HepG2 (cell line): ENCODE data around the gene MFAP5. TPM values are rescaled to one million over a fixed set of nuclear protein-coding genes. Genes with fewer than 3 reads are reported as not detected.

ENCODE experiments used
- ATAC-seq: fragments of 200-7000 bp; cut with Tn5 transposase; 3 replicates; pipeline ENCODE4 v1.9.1; 2020; ENCODE audit warnings: mild to moderate bottlenecking, moderate library complexity
- BruUV-seq: library from RNA; stranded (reverse); fragments of 400-500 nt; replicated peaks from 2 replicates; lab custom pipeline; 2021; lab: Mats Ljungman, UMichigan
- CTCF ChIA-PET: fragments of 300-600 bp; formaldehyde crosslinking; extraction: SDS; loops from one replicate; lab custom pipeline; 2021; ENCODE audit warnings: low total read pairs, inconsistent platforms, low intra/inter-chr PET ratio; lab: Yijun Ruan, JAX
- POLR2A ChIA-PET: fragments of 350-600 bp; sonication (Branson Sonifier 250); formaldehyde crosslinking; loops from one replicate; lab custom pipeline; 2020; ENCODE audit warnings: antibody characterized with exemption, inconsistent platforms; lab: Yijun Ruan, JAX
- DNase-seq: peaks from one replicate; pipeline ENCODE4 v3.0.0-alpha.2; 2015; ENCODE audit warnings: low spot score
- FAIRE-seq: peaks from 3 replicates; lab custom pipeline; 2011; peaks lifted over from hg19 to GRCh38; lab: Jason Lieb, UNC
- H2AFZ ChIP-seq: one replicate; pipeline ENCODE4 v1.6.1; 2011; ENCODE audit warnings: low read length, inconsistent platforms
- H3K27ac ChIP-seq: fragments of 300-600 bp; 3 replicates; pipeline ENCODE4 v1.8.0; 2011; ENCODE audit warnings: mixed run types, mild to moderate bottlenecking, mixed read lengths, low read length, inconsistent platforms; ENCODE audit not compliant: insufficient read depth; ENCODE audit errors: extremely low read length
- H3K27me3 ChIP-seq, 2 experiments: fragments of 200-600 bp in 1 of 2; 2 replicates in 1 of 2; 3 replicates in 1 of 2; pipeline versions ENCODE4 v1.6.0 to v1.8.0; 2011; ENCODE audit warnings: low read length in 2 of 2, mild to moderate bottlenecking in 2 of 2, moderate library complexity in 2 of 2, inconsistent platforms in 1 of 2; ENCODE audit not compliant: insufficient read depth in 2 of 2, control insufficient read depth in 1 of 2
- H3K36me3 ChIP-seq, 2 experiments: fragments of 200-600 bp in 1 of 2; replicated peaks in 1 of 2; 2 replicates in 1 of 2; 3 replicates in 1 of 2; pipeline versions ENCODE4 v1.5.1 to v1.8.0; 2011; ENCODE audit warnings: low read length in 2 of 2, inconsistent platforms in 1 of 2; ENCODE audit not compliant: insufficient read depth in 2 of 2, control insufficient read depth in 1 of 2
- H3K4me1 ChIP-seq: 2 replicates; pipeline ENCODE4 v1.5.1; 2012; ENCODE audit warnings: low read length, inconsistent platforms; ENCODE audit not compliant: insufficient read depth
- H3K4me2 ChIP-seq: 2 replicates; pipeline ENCODE4 v1.6.0; 2011; ENCODE audit warnings: low read depth, low read length, inconsistent platforms
- H3K4me3 ChIP-seq, 3 experiments: fragments of 200-600 bp in 1 of 3; sonication (generic), shearing (Covaris generic) in 1 of 3; replicated peaks in 1 of 3; 2 replicates each; pipeline ENCODE4 v1.5.1; 2011 to 2016; ENCODE audit warnings: low read length in 3 of 3, inconsistent platforms in 2 of 3, low read depth in 2 of 3, mild to moderate bottlenecking in 2 of 3, control low read depth in 1 of 3, mixed read lengths in 1 of 3; ENCODE audit not compliant: insufficient read depth in 1 of 3
- H3K79me2 ChIP-seq: one replicate; pipeline ENCODE4 v1.6.1; 2011; ENCODE audit warnings: low read length, inconsistent platforms; ENCODE audit not compliant: insufficient read depth
- H3K9ac ChIP-seq: 2 replicates; pipeline ENCODE4 v1.6.0; 2011; ENCODE audit warnings: mild to moderate bottlenecking, low read depth, low read length, inconsistent platforms; ENCODE audit not compliant: insufficient read depth
- H3K9me3 ChIP-seq: 2 replicates; pipeline ENCODE4 v1.5.1; 2012; ENCODE audit warnings: mild to moderate bottlenecking, low read length
- H4K20me1 ChIP-seq: 2 replicates; pipeline ENCODE4 v1.6.0; 2011; ENCODE audit warnings: inconsistent platforms, mild to moderate bottlenecking, low read length, moderate library complexity; ENCODE audit not compliant: insufficient read depth
- ATRX ChIP-seq: sonication (generic); formaldehyde crosslinking; IDR thresholded peaks from 2 replicates; pipeline ENCODE4 v1.4.0; 2020; ENCODE audit warnings: missing genetic modification reagents, borderline replicate concordance
- CREM ChIP-seq, 2 experiments: sonication (generic) in 1 of 2; formaldehyde crosslinking in 1 of 2; IDR thresholded peaks; 2 replicates each; pipeline versions ENCODE4 v1.4.0 to v1.6.1; 2016 to 2020; ENCODE audit warnings: antibody characterized with exemption in 1 of 2, mild to moderate bottlenecking in 1 of 2, missing genetic modification reagents in 1 of 2
- FUBP1 ChIP-seq: sonication (generic); formaldehyde crosslinking; IDR thresholded peaks from 2 replicates; pipeline ENCODE4 v1.5.1; 2020; ENCODE audit warnings: missing genetic modification reagents, mild to moderate bottlenecking, borderline replicate concordance
- HOXA9 ChIP-seq: sonication (generic); formaldehyde crosslinking; IDR thresholded peaks from 2 replicates; pipeline ENCODE4 v1.8.1; 2022; ENCODE audit warnings: missing genetic modification reagents, mild to moderate bottlenecking, moderate library complexity, borderline replicate concordance
- IKZF4 ChIP-seq: sonication (generic); formaldehyde crosslinking; IDR thresholded peaks from 2 replicates; pipeline ENCODE4 v1.5.1; 2020; ENCODE audit warnings: borderline replicate concordance, mild to moderate bottlenecking, low read depth, missing genetic modification reagents; ENCODE audit errors: not compliant biosample characterization
- IRF2 ChIP-seq: IDR thresholded peaks from 2 replicates; pipeline ENCODE4 v1.6.1; 2018; ENCODE audit warnings: missing genetic modification reagents, missing compliant biosample characterization
- NR2C2 ChIP-seq: sonication (generic); formaldehyde crosslinking; IDR thresholded peaks from 2 replicates; pipeline ENCODE4 v1.4.0; 2020; ENCODE audit warnings: missing genetic modification reagents, mild to moderate bottlenecking, moderate library complexity, borderline replicate concordance
- REXO4 ChIP-seq: sonication (generic); formaldehyde crosslinking; IDR thresholded peaks from 2 replicates; pipeline ENCODE4 v1.8.0; 2022; ENCODE audit warnings: missing genetic modification reagents, mild to moderate bottlenecking, borderline replicate concordance
- SMARCC2 ChIP-seq: fragments of 450-650 bp; IDR thresholded peaks from 2 replicates; pipeline ENCODE4 v1.6.1; 2017; ENCODE audit warnings: antibody characterized with exemption, mild to moderate bottlenecking
- ZNF180 ChIP-seq: sonication (generic); formaldehyde crosslinking; IDR thresholded peaks from 2 replicates; pipeline ENCODE4 v1.4.0; 2020; ENCODE audit warnings: low read depth, missing genetic modification reagents, borderline replicate concordance
- ZNF562 ChIP-seq: sonication (generic); formaldehyde crosslinking; IDR thresholded peaks from 2 replicates; pipeline ENCODE4 v1.8.0; 2022; ENCODE audit warnings: missing genetic modification reagents, borderline replicate concordance
- ZNF790 ChIP-seq: sonication (generic); formaldehyde crosslinking; IDR thresholded peaks from 2 replicates; pipeline ENCODE4 v1.8.0; 2022; ENCODE audit warnings: missing genetic modification reagents, mild to moderate bottlenecking, borderline replicate concordance
- ZNF891 ChIP-seq: sonication (generic); formaldehyde crosslinking; IDR thresholded peaks from 2 replicates; pipeline ENCODE4 v1.5.0; 2020; ENCODE audit warnings: mild to moderate bottlenecking, missing genetic modification reagents
- WGBS: methylation state at CpG from one replicate; pipeline ENCODE4 v1.1.6; 2017; ENCODE audit warnings: low lambda C conversion rate; 5-methylcytosine and 5-hydroxymethylcytosine counted together
- in situ Hi-C: cut with HindIII; loops from 2 replicates; pipeline ENCODE4 v1.10.0; 2017; ENCODE audit warnings: low pct_unique_long_range_greater_than_20kb; ENCODE audit not compliant: extremely low pct_ligation_motif_present
- intact Hi-C: fragments of 100-400 bp; cut with micrococcal nuclease; formaldehyde crosslinking; loops from one replicate; pipeline ENCODE4 v1.10.0; 2022; ENCODE audit not compliant: unreplicated experiment
- polyA plus RNA-seq, 8 experiments: library from polyadenylated mRNA; depleted of rRNA in 3 of 8; stranded (reverse) in 7 of 8; unstranded in 1 of 8; fragments of >200 nt; fragmentation: Illumina TruSeq in 4 of 8; extraction: Trizol in 4 of 8; gene quantifications; 2 replicates each; pipeline versions ENCODE4 v1.2.1 to v1.2.3, GENCODE V29; 2011 to 2016; ENCODE audit warnings: low read depth in 4 of 8, missing spikeins in 1 of 8, mixed read lengths in 1 of 8; ENCODE audit not compliant: insufficient read depth in 1 of 8
- total RNA-seq, 5 experiments: library from RNA; depleted of rRNA; stranded (reverse); fragments of >200 nt; fragmentation: Illumina TruSeq; extraction: Trizol; gene quantifications; 2 replicates each; pipeline ENCODE4 v1.2.3, GENCODE V29; 2016; ENCODE audit warnings: low read depth in 1 of 5
- TF ChIP-seq, protein P1 (sequence below): sonication (generic); formaldehyde crosslinking; IDR thresholded peaks from 2 replicates; pipeline ENCODE4 v1.5.0; 2020; ENCODE audit warnings: missing genetic modification reagents
- TF ChIP-seq, protein P2 (sequence below): sonication (generic); formaldehyde crosslinking; IDR thresholded peaks from 2 replicates; pipeline ENCODE4 v1.9.0; 2021; ENCODE audit warnings: missing genetic modification reagents, borderline replicate concordance

The MFAP5 gene
- total and polyA plus RNA-seq, 2 of the 13 experiments (the other 11 are each of a cell fraction or from before 2014, with no cell fraction given), result 0.07 TPM; not detected in 1

GRCh38 chr12:8668441-8668840 lies 5.8 kb upstream of the MFAP5 start:
- Histone ChIP-seq H3K36me3 (no peaks in the 10 kb centered on the region), H3K27me3 (peaks cover 0 to 7% of the 10 kb centered on the region in 2 experiments; a peak in 3 of 5 replicates), H3K9ac (no peak overlapping the region), H3K4me1 (no peaks in the 10 kb centered on the region), H4K20me1 (no peaks in the 10 kb centered on the region), H3K9me3 (no peaks in the 10 kb centered on the region), H3K79me2 (no peaks in the 10 kb centered on the region), H3K27ac (no peak overlapping the region), H3K4me2 (no peak overlapping the region), H3K4me3 (no peak overlapping the region)
- POLR2A ChIA-PET, result no interaction called here
- DNase-seq, result no peak
- FAIRE-seq, result no peak
- BruUV-seq, result no TSS peak
- WGBS, result 0% methylated on average over 1 of the region's 2 CpGs
- in situ Hi-C loops (no loop called here), intact Hi-C loops (no loop called here)
- CTCF ChIA-PET, result no interaction called here
- no peak for ATAC-seq
- no peak for TF ChIP-seq HOXA9
- no peak for TF ChIP-seq SMARCC2
- no peak for TF ChIP-seq IKZF4 (CRISPR knock-in tag)
- TF ChIP-seq, protein P1, sequence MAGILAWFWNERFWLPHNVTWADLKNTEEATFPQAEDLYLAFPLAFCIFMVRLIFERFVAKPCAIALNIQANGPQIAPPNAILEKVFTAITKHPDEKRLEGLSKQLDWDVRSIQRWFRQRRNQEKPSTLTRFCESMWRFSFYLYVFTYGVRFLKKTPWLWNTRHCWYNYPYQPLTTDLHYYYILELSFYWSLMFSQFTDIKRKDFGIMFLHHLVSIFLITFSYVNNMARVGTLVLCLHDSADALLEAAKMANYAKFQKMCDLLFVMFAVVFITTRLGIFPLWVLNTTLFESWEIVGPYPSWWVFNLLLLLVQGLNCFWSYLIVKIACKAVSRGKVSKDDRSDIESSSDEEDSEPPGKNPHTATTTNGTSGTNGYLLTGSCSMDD (CRISPR knock-in tag), result no peak
- no peak for TF ChIP-seq NR2C2 (CRISPR knock-in tag)
- TF ChIP-seq IRF2, result no peak
- no peak for TF ChIP-seq REXO4
- TF ChIP-seq ZNF790, result no peak
- TF ChIP-seq ZNF891 (CRISPR knock-in tag), result no peak
- no peak for TF ChIP-seq CREM (IDR thresholded peaks at IDR 0.05)
- no peak for TF ChIP-seq CREM (CRISPR knock-in tag; IDR thresholded peaks at IDR 0.05)
- TF ChIP-seq FUBP1 (CRISPR knock-in tag), result no peak
- no peak for TF ChIP-seq ZNF180 (CRISPR knock-in tag)
- TF ChIP-seq ATRX (CRISPR knock-in tag), result no peak
- TF ChIP-seq ZNF562 (CRISPR knock-in tag), result no peak
- TF ChIP-seq, protein P2, sequence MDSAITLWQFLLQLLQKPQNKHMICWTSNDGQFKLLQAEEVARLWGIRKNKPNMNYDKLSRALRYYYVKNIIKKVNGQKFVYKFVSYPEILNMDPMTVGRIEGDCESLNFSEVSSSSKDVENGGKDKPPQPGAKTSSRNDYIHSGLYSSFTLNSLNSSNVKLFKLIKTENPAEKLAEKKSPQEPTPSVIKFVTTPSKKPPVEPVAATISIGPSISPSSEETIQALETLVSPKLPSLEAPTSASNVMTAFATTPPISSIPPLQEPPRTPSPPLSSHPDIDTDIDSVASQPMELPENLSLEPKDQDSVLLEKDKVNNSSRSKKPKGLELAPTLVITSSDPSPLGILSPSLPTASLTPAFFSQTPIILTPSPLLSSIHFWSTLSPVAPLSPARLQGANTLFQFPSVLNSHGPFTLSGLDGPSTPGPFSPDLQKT, result no peak
- TF ChIP-seq, all 625 proteins: peak for 0
- no peak overlapping the region for H2AFZ ChIP-seq
